ENCODE measurements around the gene HCRT. TPM values are rescaled to one million over a fixed set of nuclear protein-coding genes. Genes with fewer than 3 reads are reported as not detected.

Gene HCRT
- total and polyA plus RNA-seq, 2 of the 4 experiments (the other 2 are of a cell fraction), result not detected

GRCh38 chr17:42181851-42182207, 3.4 kb downstream of the HCRT start:
- Histone ChIP-seq H3K56ac (ENCODE audit: extremely low read depth, insufficient read depth, low read length) (no peak overlapping the region), H3K9me1 (ENCODE audit: insufficient read depth, low read length) (no peaks in the 10 kb centered on the region), H3K27ac (ENCODE audit: insufficient read depth, low read length) (no peak overlapping the region), H2AFZ (replicated peaks; ENCODE audit: low read length, poor library complexity) (no peak overlapping the region), H4K91ac (ENCODE audit: insufficient read depth, low read depth, low read length) (no peak overlapping the region), H4K5ac (ENCODE audit: low read depth, low read length) (no peak overlapping the region), H3K9ac (ENCODE audit: low read depth, low read length) (no peak overlapping the region), H2BK120ac (ENCODE audit: low read depth, low read length) (no peak overlapping the region), H2AK9ac (replicated peaks; ENCODE audit: low read depth, low read length, poor library complexity) (no peak overlapping the region), H3K23ac (ENCODE audit: low read depth, low read length) (no peak overlapping the region), H2AK5ac (ENCODE audit: low read depth, low read length) (no peak overlapping the region), H3K79me1 (ENCODE audit: low read depth in 1 of 2, low read length in 2 of 2) (no peaks in the 10 kb centered on the region), H3K36me3 (ENCODE audit: control insufficient read depth, insufficient read depth, low read length) (no peaks in the 10 kb centered on the region), H3K27me3 (ENCODE audit: control insufficient read depth, insufficient read depth, low read length) (peaks cover 41% of the 10 kb centered on the region), H3K4me1 (ENCODE audit: control insufficient read depth, insufficient read depth, low read length) (peaks cover 9% of the 10 kb centered on the region), H2BK5ac (ENCODE audit: low read depth, low read length, poor library complexity, severe bottlenecking) (no peak overlapping the region), H4K8ac (ENCODE audit: low read depth in 2 of 2, low read length in 2 of 2) (no peak overlapping the region), H3K9me3 (ENCODE audit: control insufficient read depth, insufficient read depth, low read length) (no peaks in the 10 kb centered on the region), H3K14ac (replicated peaks; ENCODE audit: low read depth, low read length) (no peak overlapping the region), H3K4me3 (ENCODE audit: insufficient read depth, low read depth, low read length) (no peak overlapping the region), H3K4ac (ENCODE audit: low read depth, low read length) (no peak overlapping the region), H3K18ac (ENCODE audit: low read depth, low read length) (no peak overlapping the region), H2BK20ac (ENCODE audit: low read depth, low read length) (no peak overlapping the region), H3K4me2 (ENCODE audit: low read depth, low read length) (no peak overlapping the region), H4K20me1 (ENCODE audit: insufficient read depth, low read length) (0 out of 2 replicates have a peak, but pooled peaks cover 2% of the 10 kb centered on the region), H2BK15ac (ENCODE audit: low read depth, low read length) (no peak overlapping the region)
- no CpG with 5 or more reads among the region's 2 CpGs for WGBS, 2 experiments (ENCODE audit: extremely low coverage in 2 of 2, insufficient read length in 1 of 2)
- in situ Hi-C loops (cut with MboI; ENCODE audit: low sequenced_read_pairs) (no loop called here), intact Hi-C loops (cut with micrococcal nuclease) (no loop called here), dilution Hi-C loops (cut with HindIII; ENCODE audit: low sequenced_read_pairs, unreplicated experiment) (no loop called here)
- no TSS peak for BruUV-seq (replicated peaks)
- DNase-seq (no peak), ATAC-seq (ENCODE audit: low read depth) (no peak)
- CTCF ChIA-PET, result interaction anchor here (0.6 to 1.4 kb wide), 5 partner anchors 50 to 343 kb away, joined by 3 to 7 read pairs (median 3); no protein-coding TSS in a partner anchor
- TF ChIP-seq RAD21 (IDR thresholded peaks at IDR 0.05; ENCODE audit: low read length) (no peak), BHLHE40 (IDR thresholded peaks at IDR 0.05; ENCODE audit: low read depth, low read length) (no peak), CHD1 (IDR thresholded peaks at IDR 0.05; ENCODE audit: low read depth, low read length) (no peak), RFX5 (IDR thresholded peaks at IDR 0.05; ENCODE audit: low read depth, low read length) (no peak), CEBPB (IDR thresholded peaks at IDR 0.05; ENCODE audit: low read depth, low read length) (no peak), MAFK (IDR thresholded peaks at IDR 0.05; ENCODE audit: low read depth, low read length) (no peak), ELK1 (IDR thresholded peaks at IDR 0.05; ENCODE audit: borderline replicate concordance, low read depth, low read length) (no peak), CTCF (conservative IDR thresholded peaks at IDR 0.05; ENCODE audit: low read depth, low read length) (no peak), FOS (IDR thresholded peaks at IDR 0.05; ENCODE audit: low read depth, low read length) (no peak), POLR2A (IDR thresholded peaks at IDR 0.05; ENCODE audit: low read depth, low read length) (no peak), MAZ (IDR thresholded peaks at IDR 0.05; ENCODE audit: borderline replicate concordance, low read depth, low read length) (no peak), USF2 (IDR thresholded peaks at IDR 0.05; ENCODE audit: low read depth, low read length) (no peak)
- POLR2A ChIA-PET (ENCODE audit: unreplicated experiment), result no interaction called here

Measured in IMR-90 (cell line).